Hepatocyte (in vitro differentiated cells): ENCODE data around the gene SYNDIG1L.

Experiments used
- CTCF ChIP-seq: fragments of 200-600 bp; sonication (generic); IDR thresholded peaks from 2 replicates; pipeline ENCODE4 v1.5.1; 2016; ENCODE audit warnings: antibody characterized with exemption, mild to moderate bottlenecking; ENCODE audit not compliant: poor library complexity
- EZH2phosphoT487 ChIP-seq: fragments of 200-600 bp; sonication (generic); IDR thresholded peaks from one replicate; pipeline ENCODE4 v1.6.1; 2018; ENCODE audit warnings: antibody characterized with exemption, mild to moderate bottlenecking, low read depth, moderate library complexity; ENCODE audit not compliant: unreplicated experiment, severe bottlenecking

- no peak for TF ChIP-seq CTCF
- TF ChIP-seq EZH2phosphoT487 = no peak
Observed at GRCh38 chr14:74459976-74460375, 34.0 kb upstream of the SYNDIG1L start.
